B cell (primary cell): Measurements from ENCODE around the gene ZNF586. TPM values are rescaled to one million over a fixed set of nuclear protein-coding genes. Genes with fewer than 3 reads are reported as not detected.
"Not testable (repeated sequence)": the region's sequence is repeated elsewhere in the genome, so short reads cannot be mapped to it uniquely, and the experiment has no call there.

Experiments used
- ATAC-seq: fragments of 200-7000 bp; cut with Tn5 transposase; one replicate; pipeline ENCODE4 v1.10.0; 2021; ENCODE audit warnings: low read depth, mild to moderate bottlenecking, moderate number of reproducible peaks, moderate library complexity
- CTCF ChIA-PET: fragments of 350-600 bp; sonication (Branson Sonifier 250); formaldehyde crosslinking; loops from one replicate; lab custom pipeline; 2021; ENCODE audit warnings: antibody characterized with exemption, inconsistent platforms; lab: Charles Lee
- POLR2A ChIA-PET: fragments of 350-600 bp; sonication (Branson Sonifier 250); formaldehyde crosslinking; loops from one replicate; lab custom pipeline; 2021; ENCODE audit warnings: antibody characterized with exemption; lab: Charles Lee
- DNase-seq: peaks from one replicate; pipeline ENCODE4 v3.0.0; 2013
- H2AFZ ChIP-seq: 2 replicates; pipeline ENCODE4 v1.6.1; 2012; ENCODE audit warnings: mild to moderate bottlenecking, low read depth, low read length; ENCODE audit not compliant: insufficient read depth, poor library complexity, severe bottlenecking
- H3K27ac ChIP-seq, 2 donors: 1 replicate in 1 of 2; 2 replicates in 1 of 2; pipeline ENCODE4 v1.5.1; 2012 to 2013; ENCODE audit warnings: low read length in 2 of 2, mild to moderate bottlenecking in 2 of 2, moderate library complexity in 1 of 2
- H3K27me3 ChIP-seq, 4 experiments: fragments of 200-600 bp in 1 of 4; sonication (generic) in 1 of 4; replicated peaks in 1 of 4; 1 replicate in 2 of 4; 2 replicates in 2 of 4; pipeline versions ENCODE4 v1.6.1 to v1.7.0; 2013 to 2016; ENCODE audit warnings: low read length in 3 of 4, mild to moderate bottlenecking in 2 of 4, mixed read lengths in 1 of 4, moderate library complexity in 1 of 4; ENCODE audit not compliant: insufficient read depth in 4 of 4, control insufficient read depth in 3 of 4; ENCODE audit errors: control extremely low read depth in 1 of 4
- H3K36me3 ChIP-seq, 2 experiments: replicated peaks in 1 of 2; 1 replicate in 1 of 2; 2 replicates in 1 of 2; pipeline versions ENCODE4 v1.6.1 to v1.7.1; 2013; ENCODE audit warnings: low read length in 1 of 2; ENCODE audit not compliant: insufficient read depth in 2 of 2, control insufficient read depth in 1 of 2; ENCODE audit errors: control extremely low read depth in 1 of 2, extremely low read depth in 1 of 2
- H3K4me1 ChIP-seq, 2 donors: fragments of 200-600 bp in 1 of 2; sonication (generic) in 1 of 2; 1 replicate in 1 of 2; 2 replicates in 1 of 2; pipeline versions ENCODE4 v1.5.1 to v1.6.1; 2013 to 2017; ENCODE audit warnings: low read length in 2 of 2; ENCODE audit not compliant: control insufficient read depth in 2 of 2, insufficient read depth in 2 of 2
- H3K4me2 ChIP-seq: replicated peaks from 2 replicates; pipeline ENCODE3; 2012; ENCODE audit warnings: mild to moderate bottlenecking, low read depth, low read length; ENCODE audit not compliant: poor library complexity, severe bottlenecking
- H3K4me3 ChIP-seq, 5 experiments: fragments of 200-600 bp in 1 of 5; sonication (generic) in 1 of 5; 1 replicate in 3 of 5; 2 replicates in 2 of 5; pipeline versions ENCODE4 v1.5.1 to v1.7.0; 2011 to 2016; ENCODE audit warnings: low read length in 4 of 5, mild to moderate bottlenecking in 4 of 5, low read depth in 2 of 5, control low read depth in 1 of 5, moderate library complexity in 1 of 5; ENCODE audit not compliant: insufficient read depth in 1 of 5; ENCODE audit errors: control extremely low read depth in 1 of 5, extremely low read depth in 1 of 5
- H3K79me2 ChIP-seq: fragments of 200-600 bp; sonication (generic); one replicate; pipeline ENCODE4 v1.6.0; 2016; ENCODE audit warnings: low read length; ENCODE audit not compliant: control insufficient read depth, insufficient read depth
- H3K9ac ChIP-seq: fragments of 200-600 bp; sonication (generic); 2 replicates; pipeline ENCODE4 v1.6.1; 2017; ENCODE audit warnings: mild to moderate bottlenecking, low read length, moderate library complexity
- H3K9me3 ChIP-seq, 3 donors: one replicate each; pipeline versions ENCODE4 v1.6.1 to v1.7.1; 2013; ENCODE audit warnings: low read length in 2 of 3; ENCODE audit not compliant: control insufficient read depth in 2 of 3, insufficient read depth in 1 of 3; ENCODE audit errors: control extremely low read depth in 1 of 3
- H4K20me1 ChIP-seq: 2 replicates; pipeline ENCODE4 v1.6.0; 2012; ENCODE audit warnings: mild to moderate bottlenecking, low read length; ENCODE audit not compliant: insufficient read depth, control insufficient read depth, poor library complexity, severe bottlenecking
- H3K27ac Mint-ChIP-seq: one replicate; pipeline ENCODE4 v1.8.0; 2021; ENCODE audit warnings: mixed read lengths
- H3K27me3 Mint-ChIP-seq: one replicate; pipeline ENCODE4 v1.8.0; 2021; ENCODE audit warnings: mixed read lengths
- H3K4me1 Mint-ChIP-seq: one replicate; pipeline ENCODE4 v1.8.0; 2021; ENCODE audit warnings: mixed read lengths
- H3K4me3 Mint-ChIP-seq: one replicate; pipeline ENCODE4 v1.8.0; 2021; ENCODE audit warnings: mixed read lengths
- H3K9me3 Mint-ChIP-seq: one replicate; pipeline ENCODE4 v1.8.0; 2022; ENCODE audit warnings: mixed read lengths; ENCODE audit not compliant: insufficient read depth
- CTCF ChIP-seq: fragments of 200-600 bp; IDR thresholded peaks from one replicate; pipeline ENCODE4 v1.8.0; 2022; ENCODE audit warnings: antibody characterized with exemption, mild to moderate bottlenecking
- WGBS: methylation state at CpG from one replicate; pipeline ENCODE4 v1.1.5; 2013; ENCODE audit warnings: missing lambda C conversion rate; ENCODE audit not compliant: insufficient coverage; 5-methylcytosine and 5-hydroxymethylcytosine counted together
- intact Hi-C: fragments of 100-400 bp; cut with micrococcal nuclease; formaldehyde crosslinking; loops from one replicate; pipeline ENCODE4 v1.10.0; 2022
- polyA plus RNA-seq: library from polyadenylated mRNA; depleted of rRNA; stranded (reverse); fragments of >200 nt; gene quantifications from 2 replicates; pipeline ENCODE4 v1.2.3, GENCODE V29; 2012
- total RNA-seq, 2 donors: library from RNA; stranded (reverse); fragments of 120-200 nt in 1 of 2; gene quantifications; 1 replicate in 1 of 2; 2 replicates in 1 of 2; pipeline versions ENCODE4 v1.2.3 to v1.2.4, GENCODE V29; 2013 to 2022

The ZNF586 gene
- total and polyA plus RNA-seq, 2 donors (not counting 1 experiment from before 2014, with no cell fraction given): 18.0 to 48.0 TPM

- not testable (repeated sequence) for H3K36me3 ChIP-seq, H3K27ac ChIP-seq, H3K9ac ChIP-seq, H3K4me2 ChIP-seq, H3K79me2 ChIP-seq, H3K4me1 Mint-ChIP-seq, H3K27me3 Mint-ChIP-seq, H3K4me1 ChIP-seq, H3K9me3 Mint-ChIP-seq, H3K27ac Mint-ChIP-seq, H3K4me3 ChIP-seq, H4K20me1 ChIP-seq, H3K4me3 Mint-ChIP-seq, H3K27me3 ChIP-seq, H3K9me3 ChIP-seq
- ChIA-PET CTCF (interaction anchor here (1.1 to 3.3 kb wide), 4 partner anchors 10 to 781 kb away, joined by 3 to 15 read pairs (median 8); partner anchors contain the start of gene ZNF671), POLR2A (interaction anchor here (1.0 kb wide), 1 partner anchor 8 kb away, joined by 3 read pairs; the partner anchor contains the start of gene ZNF776)
- peak overlapping the region; percentile 34 for H2AFZ ChIP-seq
- peak; percentile 71 for TF ChIP-seq CTCF
- ATAC-seq (peak; percentile 72), DNase-seq (peak; percentile 57)
- WGBS: 17% methylated on average over 3 of the region's 10 CpGs
- intact Hi-C loops: loop anchor here (1.0 kb wide), 1 partner anchor 417 kb away; no protein-coding TSS in a partner anchor
Observed at GRCh38 chr19:57738320-57738719, 31.2 kb upstream of the ZNF586 start.

DNA sequence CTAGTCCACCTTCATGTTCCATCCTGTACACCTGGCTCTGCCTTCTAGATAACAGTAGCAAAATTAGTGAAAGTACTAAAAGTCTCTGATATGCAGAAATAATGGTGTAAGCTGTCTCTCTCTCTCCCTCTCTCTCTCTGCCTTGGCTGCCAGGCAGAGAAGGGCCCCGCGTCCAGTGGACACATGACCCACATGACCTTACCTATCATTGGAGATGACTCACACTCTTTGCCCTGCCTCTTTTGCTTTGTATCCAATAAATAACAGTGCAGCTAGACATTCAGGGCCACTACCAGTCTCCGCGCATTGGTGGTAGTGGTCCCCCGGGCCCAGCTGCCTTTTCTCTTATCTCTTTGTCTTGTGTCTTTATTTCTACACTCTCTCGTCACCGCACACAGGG lies 30.7 kb upstream of the ZNF586 start:
- 94% methylated on average over 7 of the region's 7 CpGs for WGBS
- DNase-seq, POLR2A ChIA-PET, H3K9ac ChIP-seq, H3K4me3 Mint-ChIP-seq, H3K27ac ChIP-seq, H3K79me2 ChIP-seq, H4K20me1 ChIP-seq, H3K9me3 ChIP-seq, H3K27ac Mint-ChIP-seq, H3K4me1 Mint-ChIP-seq, H3K4me2 ChIP-seq, H3K27me3 Mint-ChIP-seq, H3K9me3 Mint-ChIP-seq, H3K4me3 ChIP-seq, ATAC-seq, H3K4me1 ChIP-seq, H3K36me3 ChIP-seq, H3K27me3 ChIP-seq: not testable (repeated sequence)
- H2AFZ ChIP-seq: peak overlapping the region; percentile 34
- intact Hi-C loops: loop anchor here (1.0 kb wide), 1 partner anchor 417 kb away; no protein-coding TSS in a partner anchor
- CTCF ChIA-PET: interaction anchor here (1.2 to 3.3 kb wide), 3 partner anchors 11 to 780 kb away, joined by 3 to 15 read pairs (median 14); partner anchors contain the start of gene ZNF671
